OCI-LY7 (cell line): ENCODE results near the gene ZNF277.

Experiments
- EZH2phosphoT487 ChIP-seq: fragments of 200-600 bp; sonication (generic); IDR thresholded peaks from 2 replicates; pipeline ENCODE4 v1.6.1; 2018; ENCODE audit warnings: low read depth, borderline replicate concordance, mild to moderate bottlenecking, mixed run types, antibody characterized with exemption, low read length, moderate library complexity, mixed read lengths
- TF ChIP-seq, protein P1 (sequence below): fragments of 200-600 bp; sonication (generic); conservative IDR thresholded peaks from 2 replicates; pipeline ENCODE4 v1.5.1; 2014; ENCODE audit warnings: mild to moderate bottlenecking, antibody characterized with exemption, low read length, moderate library complexity, mixed read lengths

DNA sequence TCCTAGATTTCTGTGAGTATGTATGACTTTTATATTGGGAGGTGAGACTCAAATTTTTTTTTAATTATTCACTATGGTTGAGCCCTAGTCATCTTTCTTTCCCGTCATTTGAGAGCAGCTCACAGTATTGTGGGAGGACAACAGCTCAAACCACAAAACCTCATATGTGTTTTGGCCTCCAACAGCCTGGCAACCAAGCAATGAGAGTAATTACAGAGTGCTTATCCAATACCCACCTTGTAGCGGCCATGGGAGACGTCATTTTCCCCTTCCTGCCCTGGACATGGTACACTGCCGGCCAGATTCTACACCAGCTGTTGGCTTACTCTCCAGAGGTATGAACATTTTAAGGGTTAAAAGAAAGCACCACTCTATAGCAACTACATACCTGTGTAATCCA, 49.4 kb upstream of the ZNF277 start:
- TF ChIP-seq, protein P1, sequence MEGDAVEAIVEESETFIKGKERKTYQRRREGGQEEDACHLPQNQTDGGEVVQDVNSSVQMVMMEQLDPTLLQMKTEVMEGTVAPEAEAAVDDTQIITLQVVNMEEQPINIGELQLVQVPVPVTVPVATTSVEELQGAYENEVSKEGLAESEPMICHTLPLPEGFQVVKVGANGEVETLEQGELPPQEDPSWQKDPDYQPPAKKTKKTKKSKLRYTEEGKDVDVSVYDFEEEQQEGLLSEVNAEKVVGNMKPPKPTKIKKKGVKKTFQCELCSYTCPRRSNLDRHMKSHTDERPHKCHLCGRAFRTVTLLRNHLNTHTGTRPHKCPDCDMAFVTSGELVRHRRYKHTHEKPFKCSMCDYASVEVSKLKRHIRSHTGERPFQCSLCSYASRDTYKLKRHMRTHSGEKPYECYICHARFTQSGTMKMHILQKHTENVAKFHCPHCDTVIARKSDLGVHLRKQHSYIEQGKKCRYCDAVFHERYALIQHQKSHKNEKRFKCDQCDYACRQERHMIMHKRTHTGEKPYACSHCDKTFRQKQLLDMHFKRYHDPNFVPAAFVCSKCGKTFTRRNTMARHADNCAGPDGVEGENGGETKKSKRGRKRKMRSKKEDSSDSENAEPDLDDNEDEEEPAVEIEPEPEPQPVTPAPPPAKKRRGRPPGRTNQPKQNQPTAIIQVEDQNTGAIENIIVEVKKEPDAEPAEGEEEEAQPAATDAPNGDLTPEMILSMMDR: no peak
- TF ChIP-seq EZH2phosphoT487: no peak
